Epithelial cell of proximal tubule (primary cell): ENCODE data around the gene CYB5D1. TPM values are rescaled to one million over a fixed set of nuclear protein-coding genes. Genes with fewer than 3 reads are reported as not detected.

Experiments used
- DNase-seq: peaks from one replicate; pipeline ENCODE4 v3.0.0-alpha.2; 2011; ENCODE audit warnings: low read depth
- H3K4me3 ChIP-seq: 2 replicates; pipeline ENCODE4 v1.5.1; 2011; ENCODE audit warnings: low read depth, mild to moderate bottlenecking, low read length
- CTCF ChIP-seq: conservative IDR thresholded peaks from 2 replicates; pipeline ENCODE4 v1.5.1; 2012; ENCODE audit warnings: low read depth, mild to moderate bottlenecking, low read length
- total RNA-seq: library from RNA; depleted of rRNA; stranded (reverse); fragments of >200 nt; gene quantifications from 2 replicates; pipeline ENCODE4 v1.2.3, GENCODE V29; 2015

CYB5D1 gene
- total RNA-seq, 1 donor from 2014 or later: 5.1 TPM

GRCh38 chr17:7880076-7880868 lies 22.5 kb downstream of the CYB5D1 start:
- no peak for TF ChIP-seq CTCF
- no peak for DNase-seq
- H3K4me3 ChIP-seq: no peak overlapping the region

DNA sequence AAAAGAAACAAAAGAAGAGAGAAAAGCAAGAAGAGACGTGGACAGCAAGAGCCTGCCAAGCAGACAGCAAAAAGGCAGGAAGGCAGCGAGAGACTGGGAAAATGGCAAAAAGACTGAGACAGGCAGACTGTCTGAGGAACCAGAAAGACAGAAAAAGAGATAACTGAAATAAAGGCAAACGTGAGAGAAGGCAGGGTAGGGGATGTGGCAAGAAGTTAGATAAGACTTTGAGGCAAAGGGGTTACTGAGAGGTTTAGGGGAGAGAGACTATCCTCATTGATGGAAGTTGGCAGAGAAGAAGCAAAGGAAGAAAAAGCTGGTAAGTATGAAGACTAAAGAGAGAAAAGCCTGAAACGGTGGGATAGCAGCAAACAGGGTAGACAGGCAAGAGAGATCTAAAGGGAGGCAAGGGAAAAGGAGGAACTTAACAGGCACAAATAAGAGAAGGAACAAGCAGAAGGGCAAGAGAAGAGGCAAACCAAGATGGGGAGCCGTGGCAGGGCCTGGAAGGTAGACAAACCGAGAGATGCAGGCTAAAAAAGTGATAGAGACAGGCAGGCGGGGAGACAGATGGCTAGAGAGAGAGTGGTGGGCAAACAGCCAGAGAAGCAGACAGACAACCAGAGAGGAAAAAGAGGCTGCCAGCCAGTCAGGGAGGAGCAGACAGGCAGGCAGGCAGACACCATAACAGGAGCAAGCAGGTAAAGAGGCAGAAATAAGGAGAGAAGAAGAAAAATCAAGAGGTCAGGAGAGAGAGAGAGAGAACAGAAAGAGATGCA lies 23.7 kb downstream of the CYB5D1 start:
- DNase-seq: no peak
- no peak for TF ChIP-seq CTCF

GRCh38 chr17:7882068-7882467 lies 24.3 kb downstream of the CYB5D1 start:
- TF ChIP-seq CTCF: no peak
- no peak overlapping the region for H3K4me3 ChIP-seq
- no peak for DNase-seq

More for the DNA sequence above, 23.7 kb downstream of the CYB5D1 start:
- H3K4me3 ChIP-seq: no peak overlapping the region

DNA sequence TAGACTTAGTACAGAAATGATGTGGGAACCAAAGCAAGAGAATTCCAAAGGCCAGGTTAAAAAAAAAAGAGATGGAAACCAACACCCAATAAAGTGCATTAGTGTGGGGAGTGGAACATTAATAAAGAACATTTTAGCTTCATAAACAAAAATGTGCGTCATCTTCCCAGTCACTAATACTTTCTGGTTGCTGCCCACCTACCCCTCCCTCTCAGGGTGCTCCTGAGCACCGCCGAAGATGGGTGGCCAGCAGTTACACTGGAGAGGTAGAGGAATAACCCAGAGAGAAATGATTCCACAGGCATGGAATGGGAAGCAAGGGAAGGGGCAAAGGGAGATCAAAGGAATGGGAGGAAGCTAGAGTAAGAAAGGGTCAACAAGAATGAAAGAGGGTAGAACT lies 24.8 kb downstream of the CYB5D1 start:
- no peak for TF ChIP-seq CTCF

GRCh38 chr17:7883781-7884386 lies 26.1 kb downstream of the CYB5D1 start:
- DNase-seq: no peak
- H3K4me3 ChIP-seq: peak overlapping the region; percentile 44
- TF ChIP-seq CTCF: no peak

More for the DNA sequence above, 24.8 kb downstream of the CYB5D1 start:
- H3K4me3 ChIP-seq: no peak overlapping the region
- no peak for DNase-seq

DNA sequence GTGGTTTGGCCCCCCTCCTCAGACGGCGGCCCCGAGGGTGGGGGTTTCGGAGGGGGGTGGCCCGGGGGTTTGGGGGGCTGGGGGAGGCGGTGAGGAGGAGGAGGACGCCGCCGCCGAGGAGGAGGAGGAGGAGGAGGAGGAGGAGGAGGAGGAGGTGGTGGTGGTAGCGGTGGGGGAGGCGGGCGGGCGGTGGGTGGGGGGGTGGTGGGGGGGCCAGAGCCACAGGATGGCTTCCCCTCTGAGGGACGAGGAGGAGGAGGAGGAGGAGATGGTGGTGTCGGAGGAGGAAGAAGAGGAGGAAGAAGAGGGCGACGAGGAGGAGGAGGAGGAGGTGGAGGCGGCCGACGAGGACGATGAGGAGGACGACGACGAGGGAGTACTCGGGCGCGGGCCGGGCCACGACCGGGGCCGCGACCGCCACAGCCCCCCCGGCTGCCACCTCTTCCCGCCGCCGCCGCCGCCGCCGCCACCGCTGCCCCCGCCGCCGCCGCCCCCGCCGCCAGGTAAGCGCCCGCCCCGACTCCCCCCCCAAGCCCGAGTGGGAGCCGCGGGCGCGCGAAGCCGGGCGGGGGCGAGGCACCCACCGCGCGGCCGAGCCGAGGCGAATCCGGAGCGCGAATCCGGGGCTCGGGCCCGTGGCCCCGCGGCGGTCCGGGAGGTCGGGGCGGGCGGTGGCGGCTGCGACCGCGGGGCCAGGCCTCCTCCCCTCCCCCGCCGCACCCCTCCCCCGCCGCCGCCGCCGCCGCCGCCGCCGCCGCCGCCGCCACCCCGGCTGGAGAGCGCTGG lies 27.0 kb downstream of the CYB5D1 start:
- peak overlapping the region; percentile 88 for H3K4me3 ChIP-seq
- DNase-seq: no peak
- no peak for TF ChIP-seq CTCF
